ENCODE data around the gene PTPRN2.
"Not testable (repeated sequence)": the region's sequence is repeated elsewhere in the genome, so short reads cannot be mapped to it uniquely, and the experiment has no call there.

The PTPRN2 gene

GRCh38 chr7:157926107-157926506, 661.5 kb downstream of the PTPRN2 start:
- no peak for DNase-seq (ENCODE audit: low read depth)

- DNase-seq (ENCODE audit: low read depth), result no peak
Observed at GRCh38 chr7:157925383-157925875, 662.2 kb downstream of the PTPRN2 start.

- no peak for DNase-seq (ENCODE audit: low read depth)
Observed at GRCh38 chr7:157923903-157924630, 663.6 kb downstream of the PTPRN2 start.

- DNase-seq (ENCODE audit: low read depth), result no peak
Observed at GRCh38 chr7:157922576-157922975, 665.0 kb downstream of the PTPRN2 start.

GRCh38 chr7:157918326-157919080, 669.1 kb downstream of the PTPRN2 start:
- DNase-seq (ENCODE audit: low read depth), result no peak

- DNase-seq (ENCODE audit: low read depth), result no peak
Observed at GRCh38 chr7:157916946-157917640, 670.5 kb downstream of the PTPRN2 start.

GRCh38 chr7:157910446-157910845, 677.2 kb downstream of the PTPRN2 start:
- no peak for DNase-seq (ENCODE audit: low read depth)

GRCh38 chr7:157910045-157910444, 677.6 kb downstream of the PTPRN2 start:
- DNase-seq (ENCODE audit: low read depth), result not testable (repeated sequence)

GRCh38 chr7:157909370-157909769, 678.3 kb downstream of the PTPRN2 start:
- DNase-seq (ENCODE audit: low read depth), result no peak

- no peak for DNase-seq (ENCODE audit: low read depth)
Observed at GRCh38 chr7:157908006-157908782, 679.4 kb downstream of the PTPRN2 start.

GRCh38 chr7:157907091-157907490, 680.5 kb downstream of the PTPRN2 start:
- DNase-seq (ENCODE audit: low read depth), result no peak

- DNase-seq (ENCODE audit: low read depth), result no peak
Observed at GRCh38 chr7:157906583-157906982, 681.0 kb downstream of the PTPRN2 start.

GRCh38 chr7:157905651-157906461, 681.8 kb downstream of the PTPRN2 start:
- DNase-seq (ENCODE audit: low read depth), result no peak

- DNase-seq (ENCODE audit: low read depth), result no peak
Observed at GRCh38 chr7:157904866-157905570, 682.6 kb downstream of the PTPRN2 start.

GRCh38 chr7:157904211-157904865, 683.3 kb downstream of the PTPRN2 start:
- no peak for DNase-seq (ENCODE audit: low read depth)

- no peak for DNase-seq (ENCODE audit: low read depth)
Observed at GRCh38 chr7:157903710-157904109, 683.9 kb downstream of the PTPRN2 start.

GRCh38 chr7:157903296-157903695, 684.3 kb downstream of the PTPRN2 start:
- no peak for DNase-seq (ENCODE audit: low read depth)

- not testable (repeated sequence) for DNase-seq (ENCODE audit: low read depth)
Observed at GRCh38 chr7:157901816-157902610, 685.6 kb downstream of the PTPRN2 start.

GRCh38 chr7:157901166-157901565, 686.5 kb downstream of the PTPRN2 start:
- no peak for DNase-seq (ENCODE audit: low read depth)
